ENCODE data around the gene GNA12. TPM values are rescaled to one million over a fixed set of nuclear protein-coding genes. Genes with fewer than 3 reads are reported as not detected.

The GNA12 gene
- total RNA-seq, 1 experiment from 2014 or later, result 35.5 TPM

GRCh38 chr7:2792856-2793487 lies 51.1 kb downstream of the GNA12 start:
- H3K27ac ChIP-seq (ENCODE audit: low read depth, low read length, poor library complexity, severe bottlenecking), result no peak overlapping the region
- H3K4me3 ChIP-seq (ENCODE audit: low read depth, low read length, poor library complexity, severe bottlenecking), result no peak overlapping the region
- DNase-seq (ENCODE audit: low spot score), result no peak
- intact Hi-C loops (cut with micrococcal nuclease; ENCODE audit: unreplicated experiment), result no loop called here
- CTCF ChIA-PET, result no interaction called here
- peaks cover 29% of the 10 kb centered on the region for H3K36me3 ChIP-seq (ENCODE audit: insufficient read depth, low read length, poor library complexity, severe bottlenecking)
- POLR2A ChIA-PET (ENCODE audit: low non-redundant PET), result no interaction called here
- no peaks in the 10 kb centered on the region for H3K9me3 ChIP-seq (ENCODE audit: low read depth, low read length, poor library complexity, severe bottlenecking)
- H3K4me1 ChIP-seq (ENCODE audit: insufficient read depth, low read length, poor library complexity, severe bottlenecking), result peaks cover 5% of the 10 kb centered on the region
- TF ChIP-seq EZH2 (IDR thresholded peaks at IDR 0.05; ENCODE audit: borderline replicate concordance, low read depth, low read length, poor library complexity, severe bottlenecking) (no peak), CTCF (conservative IDR thresholded peaks at IDR 0.05; ENCODE audit: low read depth, low read length) (no peak)
- no peaks in the 10 kb centered on the region for H3K27me3 ChIP-seq (replicated peaks; ENCODE audit: insufficient read depth, low read depth, low read length, poor library complexity)
- BruUV-seq (replicated peaks), result no TSS peak

- TF ChIP-seq EZH2 (IDR thresholded peaks at IDR 0.05; ENCODE audit: borderline replicate concordance, low read depth, low read length, poor library complexity, severe bottlenecking) (no peak), CTCF (conservative IDR thresholded peaks at IDR 0.05; ENCODE audit: low read depth, low read length) (no peak)
- no peaks in the 10 kb centered on the region for H3K27me3 ChIP-seq (replicated peaks; ENCODE audit: insufficient read depth, low read depth, low read length, poor library complexity)
- CTCF ChIA-PET, result no interaction called here
- peaks cover 29% of the 10 kb centered on the region for H3K36me3 ChIP-seq (ENCODE audit: insufficient read depth, low read length, poor library complexity, severe bottlenecking)
- no peak overlapping the region for H3K27ac ChIP-seq (ENCODE audit: low read depth, low read length, poor library complexity, severe bottlenecking)
- no peaks in the 10 kb centered on the region for H3K9me3 ChIP-seq (ENCODE audit: low read depth, low read length, poor library complexity, severe bottlenecking)
- no peak overlapping the region for H3K4me3 ChIP-seq (ENCODE audit: low read depth, low read length, poor library complexity, severe bottlenecking)
- POLR2A ChIA-PET (ENCODE audit: low non-redundant PET), result no interaction called here
- no peak for DNase-seq (ENCODE audit: low spot score)
- no TSS peak for BruUV-seq (replicated peaks)
- intact Hi-C loops (cut with micrococcal nuclease; ENCODE audit: unreplicated experiment), result no loop called here
- H3K4me1 ChIP-seq (ENCODE audit: insufficient read depth, low read length, poor library complexity, severe bottlenecking), result peaks cover 5% of the 10 kb centered on the region
Measured at GRCh38 chr7:2792235-2792634, 51.9 kb downstream of the GNA12 start.

GRCh38 chr7:2791390-2791789 lies 52.7 kb downstream of the GNA12 start:
- ChIA-PET CTCF (no interaction called here), POLR2A (ENCODE audit: low non-redundant PET) (no interaction called here)
- Histone ChIP-seq H3K27me3 (replicated peaks; ENCODE audit: insufficient read depth, low read depth, low read length, poor library complexity) (no peaks in the 10 kb centered on the region), H3K4me3 (ENCODE audit: low read depth, low read length, poor library complexity, severe bottlenecking) (no peak overlapping the region), H3K27ac (ENCODE audit: low read depth, low read length, poor library complexity, severe bottlenecking) (no peak overlapping the region), H3K9me3 (ENCODE audit: low read depth, low read length, poor library complexity, severe bottlenecking) (no peaks in the 10 kb centered on the region), H3K36me3 (ENCODE audit: insufficient read depth, low read length, poor library complexity, severe bottlenecking) (peaks cover 29% of the 10 kb centered on the region), H3K4me1 (ENCODE audit: insufficient read depth, low read length, poor library complexity, severe bottlenecking) (peaks cover 1% of the 10 kb centered on the region)
- intact Hi-C loops (cut with micrococcal nuclease; ENCODE audit: unreplicated experiment), result no loop called here
- DNase-seq (ENCODE audit: low spot score), result no peak
- no TSS peak for BruUV-seq (replicated peaks)
- no peak for TF ChIP-seq EZH2 (IDR thresholded peaks at IDR 0.05; ENCODE audit: borderline replicate concordance, low read depth, low read length, poor library complexity, severe bottlenecking)
- no peak for TF ChIP-seq CTCF (conservative IDR thresholded peaks at IDR 0.05; ENCODE audit: low read depth, low read length)

Data from A673 (cell line).